K562 (cell line): Measurements from ENCODE around the gene KPNB1. TPM values are rescaled to one million over a fixed set of nuclear protein-coding genes. Genes with fewer than 3 reads are reported as not detected.

Experiments
- ATAC-seq: fragments of 200-7000 bp; cut with Tn5 transposase; 3 replicates; pipeline ENCODE4 v1.9.1; 2020; ENCODE audit warnings: moderate library complexity
- BruUV-seq: library from RNA; stranded (reverse); fragments of 400-500 nt; replicated peaks from 2 replicates; lab custom pipeline; 2021; lab: Mats Ljungman, UMichigan
- CTCF ChIA-PET: fragments of 300-600 bp; formaldehyde crosslinking; extraction: SDS; loops from one replicate; lab custom pipeline; 2021; ENCODE audit warnings: low intra/inter-chr PET ratio; lab: Yijun Ruan, JAX
- POLR2A ChIA-PET: fragments of 300-600, 350-650 bp; sonication (Branson Sonifier 250); formaldehyde crosslinking; extraction: SDS; loops from one replicate; lab custom pipeline; 2021; ENCODE audit warnings: antibody characterized with exemption, inconsistent platforms; lab: Yijun Ruan, JAX
- DNase-seq, 4 experiments: peaks; one replicate each; pipeline versions ENCODE4 v3.0.0 to v3.0.0-alpha.2; 2011 to 2018; ENCODE audit warnings: low spot score in 3 of 4, mixed read lengths in 3 of 4; ENCODE audit errors: extremely low read depth in 1 of 4
- FAIRE-seq: peaks from 2 replicates; lab custom pipeline; 2011; peaks lifted over from hg19 to GRCh38; lab: Jason Lieb, UNC
- H2AFZ ChIP-seq: 2 replicates; pipeline ENCODE4 v1.6.0; 2011; ENCODE audit warnings: low read depth, low read length, control low read depth, inconsistent platforms
- H3K27ac ChIP-seq: fragments of 200-600 bp; 3 replicates; pipeline ENCODE4 v1.8.0; 2011; ENCODE audit warnings: low read depth, mild to moderate bottlenecking, control low read depth, inconsistent platforms, low read length, moderate library complexity, mixed read lengths; ENCODE audit errors: extremely low read depth
- H3K27me3 ChIP-seq, 2 experiments: fragments of 300-600 bp in 1 of 2; 2 replicates in 1 of 2; 3 replicates in 1 of 2; pipeline versions ENCODE4 v1.6.0 to v1.8.0; 2011; ENCODE audit warnings: inconsistent platforms in 2 of 2, low read length in 2 of 2, mild to moderate bottlenecking in 1 of 2, mixed read lengths in 1 of 2, moderate library complexity in 1 of 2; ENCODE audit not compliant: control insufficient read depth in 2 of 2, insufficient read depth in 2 of 2
- H3K36me3 ChIP-seq: fragments of 300-600 bp; 3 replicates; pipeline ENCODE4 v1.8.0; 2011; ENCODE audit warnings: mild to moderate bottlenecking, low read length, inconsistent platforms; ENCODE audit not compliant: control insufficient read depth, insufficient read depth
- H3K4me1 ChIP-seq, 2 experiments: fragments of 200-600 bp in 1 of 2; replicated peaks in 1 of 2; 2 replicates in 1 of 2; 3 replicates in 1 of 2; pipeline versions ENCODE4 v1.5.1 to v1.8.0; 2011; ENCODE audit warnings: inconsistent platforms in 2 of 2, low read length in 2 of 2, mild to moderate bottlenecking in 1 of 2, mixed read lengths in 1 of 2, moderate library complexity in 1 of 2; ENCODE audit not compliant: control insufficient read depth in 2 of 2, insufficient read depth in 2 of 2
- H3K4me2 ChIP-seq: 2 replicates; pipeline ENCODE4 v1.6.1; 2011; ENCODE audit warnings: low read length, control low read depth, inconsistent platforms, mixed read lengths; ENCODE audit not compliant: insufficient read depth
- H3K4me3 ChIP-seq: fragments of 200-600 bp; sonication (generic), shearing (Covaris generic); 2 replicates; pipeline ENCODE4 v1.5.1; 2016; ENCODE audit warnings: control low read depth, inconsistent platforms
- H3K79me2 ChIP-seq: fragments of 200-600 bp; 3 replicates; pipeline ENCODE4 v1.8.0; 2011; ENCODE audit warnings: low read length, inconsistent platforms; ENCODE audit not compliant: control insufficient read depth, insufficient read depth
- H3K9ac ChIP-seq, 2 experiments: 2 replicates each; pipeline versions ENCODE4 v1.6.0 to v1.6.1; 2011; ENCODE audit warnings: low read depth in 2 of 2, low read length in 2 of 2, control low read depth in 1 of 2, inconsistent platforms in 1 of 2, mild to moderate bottlenecking in 1 of 2, mixed read lengths in 1 of 2; ENCODE audit not compliant: insufficient read depth in 1 of 2
- H3K9me1 ChIP-seq: one replicate; pipeline ENCODE4 v1.6.0; 2011; ENCODE audit warnings: inconsistent platforms, mild to moderate bottlenecking, low read length, moderate library complexity; ENCODE audit not compliant: control insufficient read depth, insufficient read depth
- H3K9me3 ChIP-seq: replicated peaks from 2 replicates; pipeline ENCODE4 v1.5.1; 2011; ENCODE audit warnings: low read depth, low read length, inconsistent platforms; ENCODE audit not compliant: control insufficient read depth, insufficient read depth
- H4K20me1 ChIP-seq: replicated peaks from 2 replicates; pipeline ENCODE4 v1.6.1; 2011; ENCODE audit warnings: low read length, inconsistent platforms, mixed read lengths; ENCODE audit not compliant: control insufficient read depth, insufficient read depth
- GTF2E2 ChIP-seq: fragments of 200-800 bp; sonication (Bioruptor generic); IDR thresholded peaks from 2 replicates; pipeline ENCODE4 v1.6.1; 2016; ENCODE audit warnings: missing genetic modification characterization, missing compliant biosample characterization
- POLR2A ChIP-seq: fragments of 450-650 bp; conservative IDR thresholded peaks from 2 replicates; pipeline ENCODE4 v1.6.1; 2016
- WGBS: fragments of 100-300 bp; shearing (Covaris generic); methylation state at CpG from one replicate; pipeline ENCODE4 v1.1.6; 2016; ENCODE audit warnings: low coverage, mixed read lengths; ENCODE audit not compliant: insufficient coverage; ENCODE audit errors: missing lambda C conversion rate; 5-methylcytosine and 5-hydroxymethylcytosine counted together
- in situ Hi-C: fragments of 300-500 bp; cut with MboI; formaldehyde crosslinking; loops from 4 replicates; pipeline ENCODE4 v1.15.0; 2018; ENCODE audit warnings: inconsistent platforms, mixed read lengths
- intact Hi-C: fragments of 100-400 bp; cut with micrococcal nuclease; formaldehyde crosslinking; loops from 2 replicates; pipeline ENCODE4 v1.14.2; 2022
- polyA plus RNA-seq, 8 experiments: library from polyadenylated mRNA; depleted of rRNA in 4 of 8; stranded (reverse) in 5 of 8; unstranded in 3 of 8; fragments of >200 nt; fragmentation: Nextera tagmentation in 2 of 8; fragmentation: Illumina TruSeq in 1 of 8; extraction: Ambion mirVana in 2 of 8; extraction: Trizol in 1 of 8; gene quantifications; 2 replicates each; pipeline versions ENCODE4 v1.2.1 to v1.2.3, GENCODE V29; 2011 to 2014; ENCODE audit warnings: inconsistent platforms in 1 of 8, missing spikeins in 1 of 8
- total RNA-seq, 7 experiments: library from RNA; depleted of rRNA in 6 of 7; stranded (reverse); fragments of >200 nt in 6 of 7; fragmentation: Illumina TruSeq in 2 of 7; extraction: Trizol in 2 of 7; gene quantifications; 2 replicates each; pipeline versions ENCODE4 v1.2.1 to v1.2.3, GENCODE V29; 2011 to 2021; ENCODE audit warnings: low replicate concordance in 1 of 7
- TF ChIP-seq, protein P1 (sequence below): fragments of 450-650 bp; IDR thresholded peaks from 2 replicates; pipeline ENCODE4 v1.6.1; 2016

KPNB1 gene
- total and polyA plus RNA-seq, 9 of the 15 experiments (the other 6 are each of a cell fraction or from before 2014, with no cell fraction given) = 154 to 622 (median 354) TPM

DNA sequence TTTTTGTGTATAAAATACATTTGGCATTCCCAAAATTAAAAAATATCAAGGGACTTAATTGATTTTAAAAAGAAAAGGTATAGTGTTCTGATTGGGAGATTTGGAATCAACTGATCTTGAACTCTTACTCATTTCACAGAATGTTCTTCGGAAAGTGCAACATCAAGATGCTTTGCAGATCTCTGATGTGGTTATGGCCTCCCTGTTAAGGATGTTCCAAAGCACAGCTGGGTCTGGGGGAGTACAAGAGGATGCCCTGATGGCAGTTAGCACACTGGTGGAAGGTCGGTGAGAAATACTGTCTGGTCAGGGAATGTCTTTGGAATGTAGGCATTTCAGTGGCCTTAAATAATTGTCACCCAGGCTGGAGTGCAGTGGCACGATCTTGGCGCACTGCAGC lies 24.8 kb downstream of the KPNB1 start:
- ATAC-seq = no peak
- H3K27ac ChIP-seq = no peak overlapping the region
- TF ChIP-seq GTF2E2 (tag) = no peak
- TF ChIP-seq POLR2A = 0 out of 2 replicates have a peak, but pooled peaks have one; percentile 6
- TF ChIP-seq, protein P1, sequence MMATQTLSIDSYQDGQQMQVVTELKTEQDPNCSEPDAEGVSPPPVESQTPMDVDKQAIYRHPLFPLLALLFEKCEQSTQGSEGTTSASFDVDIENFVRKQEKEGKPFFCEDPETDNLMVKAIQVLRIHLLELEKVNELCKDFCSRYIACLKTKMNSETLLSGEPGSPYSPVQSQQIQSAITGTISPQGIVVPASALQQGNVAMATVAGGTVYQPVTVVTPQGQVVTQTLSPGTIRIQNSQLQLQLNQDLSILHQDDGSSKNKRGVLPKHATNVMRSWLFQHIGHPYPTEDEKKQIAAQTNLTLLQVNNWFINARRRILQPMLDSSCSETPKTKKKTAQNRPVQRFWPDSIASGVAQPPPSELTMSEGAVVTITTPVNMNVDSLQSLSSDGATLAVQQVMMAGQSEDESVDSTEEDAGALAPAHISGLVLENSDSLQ = no peak
- CTCF ChIA-PET = no interaction called here
- H3K9me1 ChIP-seq = no peaks in the 10 kb centered on the region
- in situ Hi-C loops = no loop called here
- no peak overlapping the region for H2AFZ ChIP-seq
- WGBS = 79% methylated on average over 4 of the region's 4 CpGs
- peaks cover 10% of the 10 kb centered on the region; the same call in 2 of the 3 replicates for H3K79me2 ChIP-seq
- H3K9me3 ChIP-seq = no peaks in the 10 kb centered on the region
- no peaks in the 10 kb centered on the region for H3K27me3 ChIP-seq
- H3K9ac ChIP-seq = no peak overlapping the region
- no peaks in the 10 kb centered on the region; the same call in 1 of the 2 replicates for H4K20me1 ChIP-seq
- no peak for DNase-seq
- H3K4me1 ChIP-seq = no peaks in the 10 kb centered on the region
- POLR2A ChIA-PET = interaction anchor here (0.5 to 2.2 kb wide), 6 partner anchors 9 to 49 kb away, joined by 3 to 10 read pairs (median 3); partner anchors contain the start of gene KPNB1
- intact Hi-C loops = no loop called here
- H3K4me2 ChIP-seq = no peak overlapping the region
- no TSS peak for BruUV-seq
- H3K4me3 ChIP-seq = no peak overlapping the region
- no peak for FAIRE-seq
- peaks cover 99% of the 10 kb centered on the region for H3K36me3 ChIP-seq
